Heart right ventricle (tissue), 16 donors: ENCODE results near the gene TMEM234. TPM values are rescaled to one million over a fixed set of nuclear protein-coding genes. Genes with fewer than 3 reads are reported as not detected.

ENCODE experiments used
- ATAC-seq, 8 donors: fragments of 200-7000 bp; cut with Tn5 transposase; one replicate each; pipeline ENCODE4 v1.9.1; 2020; ENCODE audit warnings: mild to moderate bottlenecking in 8 of 8, moderate library complexity in 8 of 8, moderate number of reproducible peaks in 1 of 8
- DNase-seq, 2 donors: peaks; one replicate each; pipeline ENCODE4 v3.0.0-alpha.2; 2020
- H3K27ac ChIP-seq, 10 donors: fragments of 200-600 bp; sonication (generic) in 2 of 10; one replicate each; pipeline versions ENCODE4 v1.5.0 to v1.8.0; 2020 to 2022; ENCODE audit warnings: mild to moderate bottlenecking in 3 of 10
- H3K27me3 ChIP-seq, 7 donors: fragments of 200-600 bp; one replicate each; pipeline ENCODE4 v1.8.0; 2021 to 2022; ENCODE audit warnings: mild to moderate bottlenecking in 2 of 7
- H3K36me3 ChIP-seq, 9 donors: fragments of 200-600 bp; sonication (generic) in 1 of 9; one replicate each; pipeline versions ENCODE4 v1.5.0 to v1.8.0; 2020 to 2022; ENCODE audit warnings: mild to moderate bottlenecking in 2 of 9
- H3K4me1 ChIP-seq, 9 donors: fragments of 200-600 bp; sonication (generic) in 1 of 9; one replicate each; pipeline versions ENCODE4 v1.5.0 to v1.8.0; 2020 to 2022; ENCODE audit warnings: mild to moderate bottlenecking in 4 of 9
- H3K4me3 ChIP-seq, 10 donors: fragments of 200-600 bp; sonication (generic) in 2 of 10; one replicate each; pipeline versions ENCODE4 v1.5.0 to v1.8.0; 2020 to 2022; ENCODE audit warnings: mild to moderate bottlenecking in 7 of 10, moderate library complexity in 2 of 10
- H3K9me3 ChIP-seq, 11 donors: fragments of 200-600 bp in 10 of 11; sonication (generic) in 2 of 11; one replicate each; pipeline versions ENCODE4 v1.5.0 to v1.8.0; 2013 to 2022; ENCODE audit warnings: mild to moderate bottlenecking in 2 of 11, control low read depth in 1 of 11, moderate library complexity in 1 of 11
- WGBS, 2 donors: extraction: QIAGEN DNeasy Blood & Tissue Kit; methylation state at CpG; one replicate each; pipeline ENCODE4 v1.1.7; 2013; ENCODE audit warnings: inconsistent platforms in 1 of 2; 5-methylcytosine and 5-hydroxymethylcytosine counted together
- intact Hi-C, 10 donors: fragments of 100-400 bp; cut with DNase I; formaldehyde crosslinking; loops; one replicate each; pipeline versions ENCODE4 v1.11.1 to v1.14.2; 2022
- polyA plus RNA-seq, 2 donors: library from polyadenylated mRNA; stranded (reverse); fragments of 200-250 nt; gene quantifications; one replicate each; pipeline ENCODE4 v1.2.3, GENCODE V29; 2013
- total RNA-seq, 10 donors: library from RNA; stranded (reverse); fragmentation: NEBNext Ultra II Directional in 3 of 10; extraction: Animal tissue kit (Norgen Biotek cat#: 25700) in 3 of 10; gene quantifications; one replicate each; pipeline versions ENCODE4 v1.2.1 to v1.2.4, GENCODE V29; 2021 to 2023
- TF ChIP-seq, protein P1 (sequence below), 9 donors: fragments of 200-600 bp; sonication (generic) in 2 of 9; IDR thresholded peaks; one replicate each; pipeline versions ENCODE4 v1.5.0 to v1.8.0; 2021 to 2022; ENCODE audit warnings: antibody characterized with exemption in 9 of 9, mild to moderate bottlenecking in 5 of 9, moderate library complexity in 1 of 9
- donor health status: Arrhythmogenic right ventricular cardiomyopathy.
- donor health status: ischemic (EF 13 %, LVEDD 7.1; RV severe dilation, severe dysfunction).
- donor health status: healthy with polysubstance abuse.
- donor health status: DM: no; HTN: yes; CAD: no.
- donor health status: DM: no; HTN: no; CAD: no.
- donor health status: ischemic (EF 25% LVEDD 6.9; RV normal size, moderate dysfunction).
- donor health status: ischemic (EF 25% LVEDD 5.7; RV mildly dilated, moderate dysfunction).
- donor health status: healthy.
- donor health status: DM: yes; HTN: yes; CAD: no.
- donor health status: Ischemic cardiomyopathy.
- donor health status: ischemic (EF 35%, LVEDD 5.7; RV mildly dilated, moderate dysfunction).
- donor health status: nonischemic (EF 11% LVEDD 7.7; RV severe dilation, severe dysfunction).
- donor health status: DM: yes; HTN: yes; CAD: no.
- donor health status: PGD.
- donor health status: ischemic (EF 29% LVEDD 5.4; RV normal size, mild dysfunction).
- donor health status: nonischemic (EF 23%, LVEDD 6.1; RV moderate dilation, normal function).

TMEM234 gene
- total and polyA plus RNA-seq, 12 donors, result 8.1 to 19.6 (median 11.3) TPM

DNA sequence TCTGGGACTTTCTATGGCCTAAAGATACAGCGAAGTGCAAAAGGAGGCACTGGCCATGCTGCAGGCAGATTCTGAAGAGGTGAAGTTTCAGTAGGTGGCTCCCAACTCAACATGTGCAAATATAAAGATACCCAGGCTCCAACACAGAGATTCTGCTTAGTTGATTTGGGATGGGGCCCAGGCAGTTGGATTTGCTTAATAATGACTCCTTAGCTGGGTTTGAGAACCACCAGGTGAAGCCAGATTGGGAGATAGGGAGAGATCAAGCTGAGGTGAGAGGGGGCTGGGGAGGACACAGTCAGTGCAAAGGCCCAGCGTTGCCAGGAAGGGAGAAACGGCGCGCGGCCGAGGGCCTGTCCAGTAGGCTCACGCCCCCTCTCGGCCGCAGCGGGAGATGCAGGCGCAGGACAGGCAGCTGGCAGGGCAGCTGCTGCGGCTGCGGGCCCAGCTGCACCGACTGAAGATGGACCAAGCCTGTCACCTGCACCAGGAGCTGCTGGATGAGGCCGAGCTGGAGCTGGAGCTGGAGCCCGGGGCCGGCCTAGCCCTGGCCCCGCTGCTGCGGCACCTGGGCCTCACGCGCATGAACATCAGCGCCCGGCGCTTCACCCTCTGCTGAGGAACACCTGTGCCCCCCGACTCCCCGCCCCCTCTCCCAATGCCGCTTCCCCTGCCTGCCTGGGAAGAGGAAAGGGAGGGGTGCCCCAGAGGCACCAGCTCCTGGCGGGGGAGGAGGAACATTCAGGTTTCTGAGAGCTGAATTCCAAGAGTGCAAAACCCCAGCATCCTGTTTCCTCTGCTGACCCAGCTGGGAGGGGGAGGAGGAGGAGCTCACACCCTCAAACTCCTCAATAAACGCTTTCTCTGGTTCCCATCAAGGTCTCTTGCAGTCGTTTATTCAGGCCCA, 26.1 kb upstream of the TMEM234 start:
- no peaks in the 10 kb centered on the region for H3K27me3 ChIP-seq
- peaks cover 8 to 84% (median 74%) of the 10 kb centered on the region in 9 donors for H3K4me1 ChIP-seq
- DNase-seq (peak; percentile 86 to 88), ATAC-seq (peak; percentile 40 to 66 (median 54))
- TF ChIP-seq, protein P1, sequence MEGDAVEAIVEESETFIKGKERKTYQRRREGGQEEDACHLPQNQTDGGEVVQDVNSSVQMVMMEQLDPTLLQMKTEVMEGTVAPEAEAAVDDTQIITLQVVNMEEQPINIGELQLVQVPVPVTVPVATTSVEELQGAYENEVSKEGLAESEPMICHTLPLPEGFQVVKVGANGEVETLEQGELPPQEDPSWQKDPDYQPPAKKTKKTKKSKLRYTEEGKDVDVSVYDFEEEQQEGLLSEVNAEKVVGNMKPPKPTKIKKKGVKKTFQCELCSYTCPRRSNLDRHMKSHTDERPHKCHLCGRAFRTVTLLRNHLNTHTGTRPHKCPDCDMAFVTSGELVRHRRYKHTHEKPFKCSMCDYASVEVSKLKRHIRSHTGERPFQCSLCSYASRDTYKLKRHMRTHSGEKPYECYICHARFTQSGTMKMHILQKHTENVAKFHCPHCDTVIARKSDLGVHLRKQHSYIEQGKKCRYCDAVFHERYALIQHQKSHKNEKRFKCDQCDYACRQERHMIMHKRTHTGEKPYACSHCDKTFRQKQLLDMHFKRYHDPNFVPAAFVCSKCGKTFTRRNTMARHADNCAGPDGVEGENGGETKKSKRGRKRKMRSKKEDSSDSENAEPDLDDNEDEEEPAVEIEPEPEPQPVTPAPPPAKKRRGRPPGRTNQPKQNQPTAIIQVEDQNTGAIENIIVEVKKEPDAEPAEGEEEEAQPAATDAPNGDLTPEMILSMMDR (IDR thresholded peaks at IDR 0.05), result peak; percentile 64 to 92 (median 84)
- H3K27ac ChIP-seq, result peak overlapping the region; percentile 66 to 94 (median 92)
- H3K9me3 ChIP-seq, result no peaks in the 10 kb centered on the region
- no peaks in the 10 kb centered on the region for H3K36me3 ChIP-seq
- WGBS, 2 donors, result 12 to 14% methylated on average over 26 to 31 of the region's 31 CpGs
- H3K4me3 ChIP-seq, result peak overlapping the region in 5 of 10 donors; percentile 10 to 31 (median 20)
- intact Hi-C loops, result loop anchor here in 4 of 10 donors (2.0 to 10.0 kb wide), 3 partner anchors 43 to 47 kb away; partner anchors contain the start of gene HDAC1 (in 2 of the 4)

DNA sequence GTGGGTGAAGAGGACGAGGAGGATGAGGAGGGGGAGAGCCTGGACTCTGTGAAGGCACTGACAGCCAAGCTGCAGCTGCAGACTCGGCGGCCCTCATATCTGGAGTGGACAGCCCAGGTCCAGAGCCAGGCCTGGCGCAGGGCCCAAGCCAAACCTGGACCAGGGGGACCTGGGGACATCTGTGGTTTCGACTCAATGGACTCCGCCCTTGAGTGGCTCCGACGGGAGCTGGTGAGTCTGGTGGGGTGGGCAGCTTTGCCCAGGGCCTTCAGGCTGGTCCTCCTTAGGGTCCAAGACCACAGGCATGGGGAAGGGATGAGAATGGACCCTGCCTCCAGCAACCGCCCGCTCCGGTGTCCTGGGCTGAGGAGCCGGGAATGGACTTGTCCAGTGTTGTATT, 25.3 kb upstream of the TMEM234 start:
- intact Hi-C loops, result loop anchor here in 3 of 10 donors (2.0 to 10.0 kb wide), 3 partner anchors 43 to 47 kb away; partner anchors contain the start of gene HDAC1 (in 2 of the 3)

DNA sequence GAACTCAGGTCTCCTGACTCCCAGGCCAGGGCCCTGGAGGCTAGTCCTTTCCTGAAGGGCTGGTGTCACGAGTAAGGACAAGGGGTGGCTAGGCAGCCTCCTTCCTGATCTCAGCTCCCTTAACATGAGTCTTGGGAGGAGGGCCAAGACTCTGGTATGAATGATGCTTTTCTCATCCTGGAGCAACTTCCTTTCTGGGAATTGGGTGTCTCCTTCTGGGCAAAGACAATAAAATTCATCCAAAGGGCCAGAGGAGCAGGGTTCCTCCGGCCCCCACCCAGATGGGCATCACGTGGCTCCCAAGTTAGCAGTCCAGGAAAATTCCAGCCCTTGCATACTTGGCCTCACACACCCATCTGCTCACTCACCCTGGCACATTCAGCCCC, 24.7 kb upstream of the TMEM234 start, which contains the start of gene FAM167B:
FAM167B (plus strand) TSS at position 335 of the 386 bp plus-strand sequence. CDS start 200 bp downstream, outside the sequence.
- Histone ChIP-seq H3K27me3 (no peaks in the 10 kb centered on the region), H3K4me1 (peaks cover 8 to 84% (median 69%) of the 10 kb centered on the region in 9 donors), H3K4me3 (peak within 1 kb of the TSS in 3 of 10 donors; percentile 20 to 31 (median 23)), H3K36me3 (no peaks in the 10 kb centered on the region), H3K9me3 (no peaks in the 10 kb centered on the region), H3K27ac (peak within 1 kb of the TSS; percentile 66 to 94 (median 92))
- TF ChIP-seq, protein P1 (IDR thresholded peaks at IDR 0.05), result no peak
- 45 to 54% methylated on average over 3 of the region's 3 CpGs for WGBS, 2 donors
- ATAC-seq (peak; percentile 44 to 80 (median 64)), DNase-seq (peak; percentile 40 to 72)
- intact Hi-C loops, result loop anchor here in 3 of 10 donors (2.0 to 10.0 kb wide), 3 partner anchors 44 to 48 kb away; partner anchors contain the start of gene HDAC1 (in 2 of the 3)

More for the DNA sequence above, 25.3 kb upstream of the TMEM234 start:
- DNase-seq (peak in 1 of 2 donors; percentile 43), ATAC-seq (peak in 1 of 8 donors; percentile 30)
- 46 to 56% methylated on average over 12 of the region's 12 CpGs for WGBS, 2 donors
- Histone ChIP-seq H3K27me3 (no peaks in the 10 kb centered on the region), H3K4me1 (peaks cover 8 to 84% (median 71%) of the 10 kb centered on the region in 9 donors), H3K36me3 (no peaks in the 10 kb centered on the region), H3K4me3 (peak overlapping the region in 3 of 10 donors; percentile 20 to 31 (median 23)), H3K27ac (peak overlapping the region; percentile 66 to 94 (median 92)), H3K9me3 (no peaks in the 10 kb centered on the region)
- TF ChIP-seq, protein P1 (IDR thresholded peaks at IDR 0.05), result no peak

DNA sequence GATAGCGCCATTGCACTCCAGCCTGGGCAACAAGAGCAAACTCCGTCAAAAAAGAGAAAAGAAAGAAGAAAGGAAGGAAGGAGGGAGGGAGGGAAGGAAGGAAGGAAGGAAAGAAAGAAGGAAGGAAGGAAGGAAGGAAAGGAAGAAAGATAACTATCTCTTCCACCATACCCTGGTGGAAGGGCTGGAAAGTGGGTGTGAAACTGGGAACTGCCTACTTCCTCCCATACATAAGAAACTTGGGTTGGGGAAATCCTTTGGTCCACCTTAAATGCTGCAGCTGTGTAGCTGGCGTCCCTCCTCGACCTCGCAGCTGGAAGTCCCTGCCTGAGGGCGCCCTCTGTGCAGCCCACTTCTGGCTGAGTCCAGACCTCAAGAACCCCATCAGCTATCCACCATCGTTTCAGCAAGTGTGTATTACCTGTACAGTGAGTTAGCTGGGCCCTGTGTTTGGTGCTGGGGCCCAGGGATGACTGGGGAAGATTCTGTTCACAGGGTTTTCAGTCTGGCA, 20.2 kb upstream of the TMEM234 start:
- peaks cover 0 to 10% (median 0%) of the 10 kb centered on the region in 7 donors for H3K27me3 ChIP-seq
- WGBS, 2 donors, result 21 to 27% methylated on average over 7 of the region's 7 CpGs

More for the DNA sequence above, 20.2 kb upstream of the TMEM234 start:
- Histone ChIP-seq H3K27ac (peak overlapping the region in 9 of 10 donors; percentile 81 to 96 (median 88)), H3K4me3 (peak overlapping the region in 7 of 10 donors; percentile 9 to 86 (median 71)), H3K4me1 (peaks cover 4 to 62% (median 48%) of the 10 kb centered on the region in 9 donors), H3K36me3 (peaks cover 0 to 14% (median 0%) of the 10 kb centered on the region in 9 donors), H3K9me3 (no peaks in the 10 kb centered on the region)
- TF ChIP-seq, protein P1 (IDR thresholded peaks at IDR 0.05), result peak in 2 of 9 donors; percentile 9 to 19
- intact Hi-C loops, result loop anchor here in 2 of 10 donors (5.0 to 10.0 kb wide), 2 partner anchors 52 to 75 kb away; partner anchors contain the start of gene HDAC1 (in 1 of the 2)
- DNase-seq, result peak; percentile 50 to 57
- ATAC-seq, result peak in 6 of 8 donors; percentile 19 to 49 (median 36)
